ENCODE measurements around the gene TMPRSS11B.
"Not testable (repeated sequence)": the region's sequence is repeated elsewhere in the genome, so short reads cannot be mapped to it uniquely, and the experiment has no call there.

TMPRSS11B gene

GRCh38 chr4:68245594-68245993 lies at the start of gene TMPRSS11B:
Gene TMPRSS11B (minus strand): TSS chr4:68245694. CDS start chr4:68245558, 136 bp downstream.
- DNase-seq, result no peak

GRCh38 chr4:68291256-68291655 lies 45.8 kb upstream of the TMPRSS11B start:
- no peak for DNase-seq

GRCh38 chr4:68288393-68288740 lies 42.9 kb upstream of the TMPRSS11B start:
- no peak for DNase-seq

- DNase-seq, result no peak
Measured at GRCh38 chr4:68287704-68288392, 42.4 kb upstream of the TMPRSS11B start.

- DNase-seq, result no peak
Measured at GRCh38 chr4:68283714-68284113, 38.2 kb upstream of the TMPRSS11B start.

- no peak for DNase-seq
Measured at GRCh38 chr4:68283095-68283494, 37.6 kb upstream of the TMPRSS11B start.

- DNase-seq, result not testable (repeated sequence)
Measured at GRCh38 chr4:68281796-68282740, 36.6 kb upstream of the TMPRSS11B start.

- DNase-seq, result no peak
Measured at GRCh38 chr4:68278029-68278428, 32.5 kb upstream of the TMPRSS11B start.

- no peak for DNase-seq
Measured at GRCh38 chr4:68277627-68278026, 32.1 kb upstream of the TMPRSS11B start.

GRCh38 chr4:68272860-68273259 lies 27.4 kb upstream of the TMPRSS11B start:
- no peak for DNase-seq

GRCh38 chr4:68272380-68272779 lies 26.9 kb upstream of the TMPRSS11B start:
- no peak for DNase-seq

GRCh38 chr4:68271851-68272357 lies 26.4 kb upstream of the TMPRSS11B start:
- DNase-seq, result no peak

- no peak for DNase-seq
Measured at GRCh38 chr4:68267433-68267944, 22.0 kb upstream of the TMPRSS11B start.

- DNase-seq, result no peak
Measured at GRCh38 chr4:68264875-68265565, 19.5 kb upstream of the TMPRSS11B start.

GRCh38 chr4:68259191-68259590 lies 13.7 kb upstream of the TMPRSS11B start:
- no peak for DNase-seq

- DNase-seq, result no peak
Measured at GRCh38 chr4:68257719-68258118, 12.2 kb upstream of the TMPRSS11B start.

- no peak for DNase-seq
Measured at GRCh38 chr4:68256284-68256683, 10.8 kb upstream of the TMPRSS11B start.

- DNase-seq, result no peak
Measured at GRCh38 chr4:68250151-68250930, 4.8 kb upstream of the TMPRSS11B start.

GRCh38 chr4:68249434-68249833 lies 3.9 kb upstream of the TMPRSS11B start:
- no peak for DNase-seq

- no peak for DNase-seq
Measured at GRCh38 chr4:68240620-68241019, 4.9 kb downstream of the TMPRSS11B start.

GRCh38 chr4:68228568-68228967 lies 16.9 kb downstream of the TMPRSS11B start:
- no peak for DNase-seq

GRCh38 chr4:68218044-68218443 lies 27.4 kb downstream of the TMPRSS11B start:
- DNase-seq, result no peak
